ENCODE results near the gene THRAP3.
"Not testable (repeated sequence)": the region's sequence is repeated elsewhere in the genome, so short reads cannot be mapped to it uniquely, and the experiment has no call there.

The THRAP3 gene

DNA sequence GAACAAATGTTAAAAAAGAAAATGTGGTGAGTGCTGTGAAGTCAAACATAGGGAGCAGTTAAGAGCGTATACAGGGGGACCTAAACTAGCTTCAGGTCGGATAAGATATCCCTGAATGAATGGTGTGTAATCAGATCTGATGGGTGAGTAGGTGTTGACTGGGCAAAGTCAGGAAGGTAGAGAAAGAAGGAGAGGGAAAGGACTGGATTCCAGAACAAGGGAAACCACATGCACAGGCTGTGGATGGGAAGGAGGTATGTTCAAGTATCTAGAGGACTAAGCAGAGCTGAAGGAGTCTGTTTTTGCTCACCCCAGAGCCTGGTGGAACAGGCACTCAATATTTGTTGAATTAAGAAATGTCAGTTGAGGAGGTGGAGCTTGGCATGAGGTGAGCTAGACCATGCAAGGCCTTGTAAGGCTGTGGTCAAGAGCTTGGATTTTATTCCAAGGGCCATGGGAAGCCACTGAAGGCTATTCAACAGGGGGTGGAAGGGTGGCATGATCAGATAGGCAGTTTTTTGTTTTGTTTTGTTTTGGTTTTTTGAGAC lies 40.9 kb upstream of the THRAP3 start:
- Histone ChIP-seq H3K36me3 (ENCODE audit: control insufficient read depth in 2 of 2, insufficient read depth in 2 of 2, low read length in 2 of 2) (peaks cover 18 to 22% of the 10 kb centered on the region in 2 donors), H3K27me3 (ENCODE audit: control insufficient read depth in 1 of 2, insufficient read depth in 2 of 2, low read length in 2 of 2) (no peaks in the 10 kb centered on the region), H3K9ac (ENCODE audit: low read length in 2 of 2) (peak overlapping the region; percentile 60 to 68), H3K4me3 (ENCODE audit: low read length in 2 of 2) (peak overlapping the region in 1 of 2 donors; percentile 43), H3K4me1 (ENCODE audit: control insufficient read depth, insufficient read depth, low read length) (peaks cover 51% of the 10 kb centered on the region), H3K27ac (ENCODE audit: low read length) (peak overlapping the region; percentile 95), H3K9me3 (ENCODE audit: control insufficient read depth in 2 of 2, low read length in 2 of 2) (no peaks in the 10 kb centered on the region)

DNA sequence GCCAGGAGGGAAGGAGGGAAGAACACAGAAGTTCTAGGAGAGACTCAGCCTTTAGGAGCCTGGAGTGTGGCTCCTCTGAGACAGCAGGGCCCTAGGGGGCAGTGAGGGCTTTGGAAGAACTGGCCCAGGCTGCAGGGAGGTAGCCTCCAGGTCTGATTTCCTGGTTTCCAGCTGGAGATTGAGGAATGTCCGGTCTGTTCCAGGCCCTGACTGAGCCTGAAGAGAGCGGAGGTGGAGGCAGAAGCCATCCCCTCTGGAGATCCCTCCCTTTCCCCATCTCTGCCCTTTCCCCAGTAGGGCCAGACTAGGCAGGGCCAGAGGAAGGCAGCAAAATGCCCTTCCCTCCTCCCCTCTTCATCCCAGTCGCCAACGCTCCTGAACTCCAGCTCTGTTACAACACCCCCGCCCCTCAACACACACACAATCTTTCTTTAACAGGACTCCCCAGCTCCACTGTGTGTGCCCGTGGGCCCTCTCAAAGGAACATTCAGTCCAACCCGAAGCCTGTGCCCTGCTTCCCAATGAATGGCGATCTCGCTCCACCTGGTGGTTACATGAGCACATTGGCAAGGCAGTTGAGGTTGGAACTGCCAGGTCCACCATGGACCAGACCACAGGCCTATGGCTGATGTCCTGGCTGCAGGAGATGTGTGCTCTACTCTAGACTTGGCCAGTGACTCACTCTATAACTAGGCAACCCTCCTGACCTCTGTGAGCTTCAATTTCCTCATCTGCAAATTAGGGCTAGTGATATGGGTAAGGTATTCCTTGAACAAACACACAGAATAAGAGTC lies 36.2 kb upstream of the THRAP3 start:
- Histone ChIP-seq H3K9me3 (ENCODE audit: control insufficient read depth in 2 of 2, low read length in 2 of 2) (no peaks in the 10 kb centered on the region), H3K4me3 (ENCODE audit: low read length in 2 of 2) (peak overlapping the region in 1 of 2 donors; percentile 47), H3K36me3 (ENCODE audit: control insufficient read depth in 2 of 2, insufficient read depth in 2 of 2, low read length in 2 of 2) (no peaks in the 10 kb centered on the region), H3K4me1 (ENCODE audit: control insufficient read depth, insufficient read depth, low read length) (peaks cover 20% of the 10 kb centered on the region), H3K27me3 (ENCODE audit: control insufficient read depth in 1 of 2, insufficient read depth in 2 of 2, low read length in 2 of 2) (no peaks in the 10 kb centered on the region), H3K27ac (ENCODE audit: low read length) (peak overlapping the region; percentile 97), H3K9ac (ENCODE audit: low read length in 2 of 2) (peak overlapping the region; percentile 65 to 73)

DNA sequence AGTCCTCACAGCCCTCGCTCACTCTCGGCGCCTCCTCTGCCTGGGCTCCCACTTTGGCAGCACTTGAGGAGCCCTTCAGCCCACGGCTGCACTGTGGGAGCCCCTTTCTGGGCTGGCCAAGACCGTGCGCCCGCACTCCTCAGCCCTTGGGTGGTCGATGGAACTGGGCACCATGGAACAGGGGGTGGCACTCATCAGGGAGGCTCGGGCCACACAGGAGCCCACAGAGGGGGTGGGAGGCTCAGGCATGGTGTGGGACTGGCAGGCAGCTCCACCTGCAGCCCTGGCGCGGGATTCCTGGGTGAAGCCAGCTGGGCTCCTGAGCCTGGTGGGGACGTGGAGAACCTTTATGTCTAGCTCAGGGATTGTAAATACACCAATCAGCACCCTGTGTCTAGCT lies 27.4 kb upstream of the THRAP3 start:
- not testable (repeated sequence) for H3K36me3 ChIP-seq (ENCODE audit: control insufficient read depth in 2 of 2, insufficient read depth in 2 of 2, low read length in 2 of 2); H3K27ac ChIP-seq (ENCODE audit: low read length)

DNA sequence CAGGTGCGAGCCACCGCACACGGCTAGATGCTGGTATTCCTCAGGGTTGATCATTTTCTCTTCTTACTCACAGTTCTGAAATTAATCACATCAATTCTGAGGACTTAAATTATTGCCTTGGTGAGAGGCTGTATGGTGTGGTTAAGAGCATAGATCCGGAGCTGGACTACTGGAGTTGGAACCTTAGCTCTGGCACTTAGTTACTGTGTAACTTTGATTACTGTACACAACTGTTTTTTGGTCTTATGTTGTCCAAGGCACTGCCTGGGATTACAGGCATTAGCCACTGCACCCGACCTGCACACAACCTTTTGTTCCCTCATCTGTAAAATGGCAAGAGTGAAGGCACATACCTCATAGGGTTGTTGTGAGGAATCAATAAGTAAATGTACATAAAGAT lies 25.6 kb upstream of the THRAP3 start:
- H3K4me1 ChIP-seq (ENCODE audit: control insufficient read depth, insufficient read depth, low read length): peaks cover 9% of the 10 kb centered on the region
- no peaks in the 10 kb centered on the region for H3K36me3 ChIP-seq (ENCODE audit: control insufficient read depth in 2 of 2, insufficient read depth in 2 of 2, low read length in 2 of 2)
- H3K27me3 ChIP-seq (ENCODE audit: control insufficient read depth in 1 of 2, insufficient read depth in 2 of 2, low read length in 2 of 2): no peaks in the 10 kb centered on the region
- H3K9me3 ChIP-seq (ENCODE audit: control insufficient read depth in 2 of 2, low read length in 2 of 2): no peaks in the 10 kb centered on the region
- H3K9ac ChIP-seq (ENCODE audit: low read length in 2 of 2): no peak overlapping the region
- no peak overlapping the region for H3K27ac ChIP-seq (ENCODE audit: low read length)
- H3K4me3 ChIP-seq (ENCODE audit: low read length in 2 of 2): no peak overlapping the region

More for the DNA sequence above, 27.4 kb upstream of the THRAP3 start:
- H3K4me3 ChIP-seq (ENCODE audit: low read length in 2 of 2); H3K9ac ChIP-seq (ENCODE audit: low read length in 2 of 2); H3K27me3 ChIP-seq (ENCODE audit: control insufficient read depth in 1 of 2, insufficient read depth in 2 of 2, low read length in 2 of 2); H3K4me1 ChIP-seq (ENCODE audit: control insufficient read depth, insufficient read depth, low read length); H3K9me3 ChIP-seq (ENCODE audit: control insufficient read depth in 2 of 2, low read length in 2 of 2): not testable (repeated sequence)

DNA sequence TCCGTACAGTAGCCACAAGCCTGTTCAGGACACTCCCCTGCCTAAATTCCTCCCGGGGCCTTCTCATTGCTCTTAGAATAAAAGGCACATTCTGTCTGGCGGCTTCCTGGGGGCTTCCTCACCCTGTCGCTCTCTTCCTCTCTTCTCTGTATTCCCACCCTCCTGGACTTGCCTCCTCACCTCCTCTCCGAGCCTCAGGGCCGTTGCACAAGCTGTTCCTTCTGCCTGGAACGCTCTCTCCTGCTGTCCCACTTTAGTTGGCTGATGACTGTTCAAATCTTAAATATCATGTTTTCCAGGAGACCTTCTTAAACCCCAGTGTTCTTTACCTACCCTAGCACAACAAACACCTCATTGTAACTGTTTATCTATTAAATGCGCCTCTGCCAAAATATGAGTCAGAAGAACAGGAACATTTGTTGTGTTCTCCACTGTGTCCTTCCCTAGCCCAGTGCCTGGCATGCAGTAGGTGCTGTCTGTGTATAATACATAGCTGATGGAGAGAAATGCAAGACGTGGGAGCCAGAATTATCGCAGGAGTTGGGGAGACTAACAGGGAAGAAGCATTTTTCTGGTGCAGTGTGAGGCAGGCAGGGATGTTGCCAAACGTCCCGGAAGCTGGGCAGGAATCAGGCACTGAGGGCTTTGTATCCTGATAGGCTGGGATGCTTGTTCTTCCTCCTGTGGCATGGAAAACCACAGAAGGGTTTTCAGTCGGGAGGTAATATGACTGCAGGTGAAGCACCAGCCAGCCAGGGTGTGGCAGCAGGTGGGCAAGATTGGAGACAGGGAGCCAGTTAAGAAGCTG lies 24.1 kb upstream of the THRAP3 start:
- peaks cover 18% of the 10 kb centered on the region for H3K4me1 ChIP-seq (ENCODE audit: control insufficient read depth, insufficient read depth, low read length)
- no peaks in the 10 kb centered on the region for H3K36me3 ChIP-seq (ENCODE audit: control insufficient read depth in 2 of 2, insufficient read depth in 2 of 2, low read length in 2 of 2)
- H3K4me3 ChIP-seq (ENCODE audit: low read length in 2 of 2): no peak overlapping the region
- H3K27ac ChIP-seq (ENCODE audit: low read length): peak overlapping the region; percentile 86
- no peaks in the 10 kb centered on the region for H3K27me3 ChIP-seq (ENCODE audit: control insufficient read depth in 1 of 2, insufficient read depth in 2 of 2, low read length in 2 of 2)
- no peaks in the 10 kb centered on the region for H3K9me3 ChIP-seq (ENCODE audit: control insufficient read depth in 2 of 2, low read length in 2 of 2)
- peak overlapping the region in 1 of 2 donors; percentile 36 for H3K9ac ChIP-seq (ENCODE audit: low read length in 2 of 2)

DNA sequence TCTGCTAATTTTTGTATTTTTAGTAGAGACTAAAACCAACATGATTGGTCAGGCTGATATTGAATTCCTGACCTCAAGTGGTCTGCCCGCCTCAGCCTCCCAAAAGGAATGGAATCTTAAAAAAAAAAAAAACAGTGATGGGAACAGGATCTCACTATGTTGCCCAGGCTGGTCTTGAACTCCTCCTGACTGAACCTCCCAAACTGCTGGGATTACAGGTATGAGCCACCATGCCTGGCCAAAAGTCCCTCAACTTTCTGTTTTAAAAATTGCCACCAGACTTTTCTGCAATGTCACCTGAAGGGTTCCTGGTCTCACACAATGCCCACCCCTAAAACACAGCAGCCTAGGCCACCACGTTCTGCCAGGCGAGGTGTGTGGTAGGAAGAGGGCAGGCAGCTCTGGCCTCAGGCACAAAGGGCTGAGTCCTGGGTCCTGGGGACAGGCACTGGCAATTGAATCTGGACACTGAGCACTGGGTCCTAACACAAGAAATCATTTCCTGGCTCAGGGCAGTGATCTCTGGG lies 21.2 kb upstream of the THRAP3 start:
- Histone ChIP-seq H3K27me3 (ENCODE audit: control insufficient read depth in 1 of 2, insufficient read depth in 2 of 2, low read length in 2 of 2) (no peaks in the 10 kb centered on the region), H3K36me3 (ENCODE audit: control insufficient read depth in 2 of 2, insufficient read depth in 2 of 2, low read length in 2 of 2) (no peaks in the 10 kb centered on the region), H3K9me3 (ENCODE audit: control insufficient read depth in 2 of 2, low read length in 2 of 2) (no peaks in the 10 kb centered on the region), H3K9ac (ENCODE audit: low read length in 2 of 2) (no peak overlapping the region), H3K4me1 (ENCODE audit: control insufficient read depth, insufficient read depth, low read length) (peaks cover 38% of the 10 kb centered on the region), H3K27ac (ENCODE audit: low read length) (peak overlapping the region; percentile 87), H3K4me3 (ENCODE audit: low read length in 2 of 2) (no peak overlapping the region)

DNA sequence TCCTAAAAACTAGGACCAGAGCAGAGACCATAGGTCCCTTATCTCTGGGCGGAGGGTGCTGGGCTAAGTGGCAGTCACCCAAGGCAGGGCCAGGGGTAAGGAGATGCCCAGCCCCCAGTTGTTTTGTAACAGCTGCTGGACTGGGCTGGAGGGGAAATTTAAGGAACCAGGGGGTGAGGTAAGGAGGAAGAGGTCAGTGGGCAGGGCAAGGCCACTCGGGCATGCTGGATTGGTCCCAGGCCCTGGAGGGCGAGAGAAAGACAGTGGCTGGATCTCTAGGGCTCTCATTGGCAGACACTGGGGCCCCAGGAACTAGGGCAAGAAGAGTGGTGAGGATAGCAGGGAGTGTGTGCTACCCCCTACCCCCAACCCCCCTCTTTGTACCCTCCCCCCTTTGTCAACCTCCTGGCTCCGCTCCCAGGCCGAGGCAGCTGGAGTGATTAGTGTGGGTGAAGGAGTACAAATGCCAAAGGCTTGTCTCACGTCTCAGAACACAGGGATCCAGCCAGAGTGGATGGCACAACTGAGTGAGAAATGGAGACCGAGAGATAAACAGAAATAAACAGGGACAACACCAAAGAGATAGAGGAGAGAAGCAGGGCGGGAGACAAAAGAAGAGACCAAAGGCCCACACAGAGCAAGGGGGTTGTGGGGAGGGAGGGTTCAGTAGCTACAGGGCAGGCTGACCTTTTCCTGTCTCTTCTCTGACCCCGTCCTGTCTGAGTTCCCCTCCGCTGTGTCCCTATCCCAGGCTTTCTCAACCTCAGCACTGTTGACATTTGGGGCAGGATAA lies 20.5 kb upstream of the THRAP3 start:
- Histone ChIP-seq H3K27me3 (ENCODE audit: control insufficient read depth in 1 of 2, insufficient read depth in 2 of 2, low read length in 2 of 2) (no peaks in the 10 kb centered on the region), H3K4me3 (ENCODE audit: low read length in 2 of 2) (peak overlapping the region in 1 of 2 donors; percentile 40), H3K27ac (ENCODE audit: low read length) (peak overlapping the region; percentile 87), H3K9me3 (ENCODE audit: control insufficient read depth in 2 of 2, low read length in 2 of 2) (no peaks in the 10 kb centered on the region), H3K36me3 (ENCODE audit: control insufficient read depth in 2 of 2, insufficient read depth in 2 of 2, low read length in 2 of 2) (no peaks in the 10 kb centered on the region), H3K9ac (ENCODE audit: low read length in 2 of 2) (no peak overlapping the region), H3K4me1 (ENCODE audit: control insufficient read depth, insufficient read depth, low read length) (peaks cover 39% of the 10 kb centered on the region)

DNA sequence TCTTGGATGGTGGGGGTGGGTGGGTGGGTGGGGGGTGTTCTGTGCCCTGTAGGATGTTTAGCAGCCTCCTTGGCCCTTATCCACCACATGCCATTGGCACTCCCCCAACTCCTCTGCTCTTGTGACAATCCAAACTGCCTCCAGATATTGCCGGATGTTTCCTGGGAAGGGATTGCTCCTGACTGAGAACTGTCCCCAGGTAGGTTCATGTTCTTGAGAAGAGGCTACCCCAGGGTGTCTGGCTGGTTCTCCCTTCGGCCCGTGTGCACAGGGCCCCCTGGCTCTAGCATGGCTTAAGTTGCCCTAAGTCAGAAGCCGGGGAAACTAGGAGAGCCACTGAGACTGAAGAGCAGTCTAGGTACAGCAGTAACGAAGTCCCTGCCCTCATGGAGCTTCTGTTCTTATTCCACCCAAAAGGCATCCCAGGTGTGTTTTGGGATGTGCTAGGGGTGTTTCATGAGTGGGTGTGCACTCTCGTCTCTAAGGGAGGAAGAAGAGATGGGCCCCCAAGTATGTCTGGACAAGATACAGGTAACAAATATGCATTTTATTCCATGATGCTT lies 19.8 kb upstream of the THRAP3 start:
- no peaks in the 10 kb centered on the region for H3K9me3 ChIP-seq (ENCODE audit: control insufficient read depth in 2 of 2, low read length in 2 of 2)
- peak overlapping the region in 1 of 2 donors; percentile 42 for H3K9ac ChIP-seq (ENCODE audit: low read length in 2 of 2)
- H3K27me3 ChIP-seq (ENCODE audit: control insufficient read depth in 1 of 2, insufficient read depth in 2 of 2, low read length in 2 of 2): no peaks in the 10 kb centered on the region
- peak overlapping the region; percentile 87 for H3K27ac ChIP-seq (ENCODE audit: low read length)
- no peaks in the 10 kb centered on the region for H3K36me3 ChIP-seq (ENCODE audit: control insufficient read depth in 2 of 2, insufficient read depth in 2 of 2, low read length in 2 of 2)
- H3K4me3 ChIP-seq (ENCODE audit: low read length in 2 of 2): no peak overlapping the region
- H3K4me1 ChIP-seq (ENCODE audit: control insufficient read depth, insufficient read depth, low read length): peaks cover 39% of the 10 kb centered on the region

DNA sequence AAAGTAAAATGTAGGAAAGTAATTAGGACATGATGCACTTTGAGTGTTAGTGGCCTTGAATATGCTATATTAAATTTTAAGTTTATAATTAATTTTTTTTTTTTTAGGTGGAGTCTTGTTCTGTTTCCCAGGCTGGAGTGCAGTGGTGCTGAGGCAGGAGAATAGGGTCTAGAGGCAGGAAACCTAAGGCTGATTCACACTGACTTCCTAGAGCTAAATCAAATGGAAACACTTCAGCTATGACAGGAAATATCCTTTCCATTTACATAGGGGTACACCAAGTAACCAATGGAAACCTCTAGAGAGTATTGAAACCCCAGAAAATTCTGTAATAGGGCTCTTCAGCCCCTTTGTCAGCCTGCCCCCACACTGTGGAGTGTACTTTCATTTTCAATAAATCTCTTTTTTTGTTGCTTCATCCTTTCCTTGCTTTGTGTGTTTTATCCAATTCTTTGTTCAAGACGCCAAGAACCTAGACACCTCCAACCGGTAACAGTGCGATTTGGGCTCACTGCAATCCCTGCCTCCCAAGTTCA lies 17.9 kb upstream of the THRAP3 start:
- Histone ChIP-seq H3K4me1 (ENCODE audit: control insufficient read depth, insufficient read depth, low read length) (peaks cover 30% of the 10 kb centered on the region), H3K9me3 (ENCODE audit: control insufficient read depth in 2 of 2, low read length in 2 of 2) (no peaks in the 10 kb centered on the region), H3K4me3 (ENCODE audit: low read length in 2 of 2) (no peak overlapping the region), H3K27me3 (ENCODE audit: control insufficient read depth in 1 of 2, insufficient read depth in 2 of 2, low read length in 2 of 2) (no peaks in the 10 kb centered on the region), H3K27ac (ENCODE audit: low read length) (no peak overlapping the region), H3K9ac (ENCODE audit: low read length in 2 of 2) (no peak overlapping the region), H3K36me3 (ENCODE audit: control insufficient read depth in 2 of 2, insufficient read depth in 2 of 2, low read length in 2 of 2) (no peaks in the 10 kb centered on the region)
